Loucy (cell line): Measurements from ENCODE around the gene TTC7B.

Experiments used
- H2AFZ ChIP-seq: fragments of 200-600 bp; sonication (generic); 2 replicates; pipeline ENCODE4 v1.6.0; 2016; ENCODE audit warnings: antibody characterized with exemption, mild to moderate bottlenecking, low read length, moderate library complexity
- H3F3A ChIP-seq: fragments of 200-600 bp; 2 replicates; pipeline ENCODE4 v1.6.0; 2016; ENCODE audit warnings: antibody characterized with exemption, low read depth, mild to moderate bottlenecking
- H3K27me3 ChIP-seq: fragments of 200-600 bp; sonication (generic); 2 replicates; pipeline ENCODE4 v1.6.1; 2014; ENCODE audit warnings: low read length, mild to moderate bottlenecking; ENCODE audit not compliant: insufficient read depth, poor library complexity, severe bottlenecking
- H3K36me3 ChIP-seq: fragments of 200-600 bp; sonication (generic); 2 replicates; pipeline ENCODE4 v1.6.1; 2016; ENCODE audit warnings: low read length; ENCODE audit not compliant: insufficient read depth
- H3K4me1 ChIP-seq: fragments of 200-600 bp; sonication (generic); 2 replicates; pipeline ENCODE4 v1.5.1; 2014; ENCODE audit warnings: low read length, mild to moderate bottlenecking; ENCODE audit not compliant: insufficient read depth, poor library complexity, severe bottlenecking
- H3K4me2 ChIP-seq: fragments of 200-600 bp; sonication (generic); 2 replicates; pipeline ENCODE4 v1.6.0; 2014; ENCODE audit warnings: antibody characterized with exemption, low read length, low read depth, mild to moderate bottlenecking; ENCODE audit not compliant: poor library complexity, severe bottlenecking
- H3K4me3 ChIP-seq: fragments of 200-600 bp; sonication (generic); 2 replicates; pipeline ENCODE4 v1.5.1; 2014; ENCODE audit warnings: low read length, mild to moderate bottlenecking, mixed read lengths; ENCODE audit not compliant: poor library complexity, severe bottlenecking
- H3K79me2 ChIP-seq: fragments of 200-600 bp; sonication (generic); 2 replicates; pipeline ENCODE4 v1.6.1; 2014; ENCODE audit warnings: low read length; ENCODE audit not compliant: insufficient read depth
- H3K9ac ChIP-seq: fragments of 200-600 bp; sonication (generic); 2 replicates; pipeline ENCODE4 v1.6.0; 2014; ENCODE audit warnings: mild to moderate bottlenecking, low read depth, low read length, moderate library complexity; ENCODE audit not compliant: poor library complexity, severe bottlenecking
- H3K9me2 ChIP-seq: fragments of 200-600 bp; sonication (generic); replicated peaks from 2 replicates; pipeline ENCODE4 v1.6.1; 2016; ENCODE audit warnings: low read depth, low read length, mixed read lengths
- H3K9me3 ChIP-seq: fragments of 200-600 bp; sonication (generic); 2 replicates; pipeline ENCODE4 v1.6.1; 2014; ENCODE audit warnings: mild to moderate bottlenecking, antibody characterized with exemption, low read length, low read depth; ENCODE audit not compliant: insufficient read depth
- H4K20me1 ChIP-seq: fragments of 200-600 bp; sonication (generic); 2 replicates; pipeline ENCODE4 v1.6.0; 2014; ENCODE audit warnings: antibody characterized with exemption, low read length, mild to moderate bottlenecking; ENCODE audit not compliant: insufficient read depth, poor library complexity, severe bottlenecking
- EZH2phosphoT487 ChIP-seq: fragments of 200-600 bp; IDR thresholded peaks from 2 replicates; pipeline ENCODE4 v1.6.1; 2018; ENCODE audit warnings: antibody characterized with exemption, mild to moderate bottlenecking, moderate library complexity, borderline replicate concordance
- TF ChIP-seq, protein P1 (sequence below): fragments of 200-600 bp; sonication (generic); conservative IDR thresholded peaks from 2 replicates; pipeline ENCODE4 v1.5.1; 2014; ENCODE audit warnings: mild to moderate bottlenecking, antibody characterized with exemption, low read length

The TTC7B gene

DNA sequence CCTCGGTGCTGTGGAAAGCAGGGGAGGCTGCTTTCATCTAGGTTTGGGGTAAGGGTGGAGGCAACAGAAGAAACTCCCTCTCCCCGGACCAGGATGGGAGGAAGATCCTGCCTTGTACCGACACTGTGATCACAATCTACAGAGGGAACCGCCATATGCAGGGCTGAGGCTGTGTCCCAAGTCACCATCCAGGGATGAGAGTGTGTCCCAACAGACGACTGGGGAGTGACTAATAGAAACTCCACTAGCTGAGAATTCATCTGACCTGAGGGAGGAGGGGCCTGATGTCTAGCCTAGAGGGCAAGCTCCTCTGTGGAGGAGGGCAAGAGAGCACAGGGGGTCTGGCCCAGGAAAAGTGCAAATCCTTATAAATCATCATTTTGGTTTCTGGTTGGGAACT, 247.0 kb downstream of the TTC7B start:
- Histone ChIP-seq H3K4me2 (no peak overlapping the region), H3K4me3 (no peak overlapping the region), H3F3A (no peaks in the 10 kb centered on the region), H3K9me2 (no peaks in the 10 kb centered on the region), H4K20me1 (no peaks in the 10 kb centered on the region), H3K27me3 (no peaks in the 10 kb centered on the region), H2AFZ (no peak overlapping the region), H3K79me2 (no peaks in the 10 kb centered on the region), H3K4me1 (no peaks in the 10 kb centered on the region), H3K9ac (no peak overlapping the region), H3K9me3 (no peaks in the 10 kb centered on the region), H3K36me3 (no peaks in the 10 kb centered on the region; the same call in 1 of the 2 replicates)
- TF ChIP-seq, protein P1, sequence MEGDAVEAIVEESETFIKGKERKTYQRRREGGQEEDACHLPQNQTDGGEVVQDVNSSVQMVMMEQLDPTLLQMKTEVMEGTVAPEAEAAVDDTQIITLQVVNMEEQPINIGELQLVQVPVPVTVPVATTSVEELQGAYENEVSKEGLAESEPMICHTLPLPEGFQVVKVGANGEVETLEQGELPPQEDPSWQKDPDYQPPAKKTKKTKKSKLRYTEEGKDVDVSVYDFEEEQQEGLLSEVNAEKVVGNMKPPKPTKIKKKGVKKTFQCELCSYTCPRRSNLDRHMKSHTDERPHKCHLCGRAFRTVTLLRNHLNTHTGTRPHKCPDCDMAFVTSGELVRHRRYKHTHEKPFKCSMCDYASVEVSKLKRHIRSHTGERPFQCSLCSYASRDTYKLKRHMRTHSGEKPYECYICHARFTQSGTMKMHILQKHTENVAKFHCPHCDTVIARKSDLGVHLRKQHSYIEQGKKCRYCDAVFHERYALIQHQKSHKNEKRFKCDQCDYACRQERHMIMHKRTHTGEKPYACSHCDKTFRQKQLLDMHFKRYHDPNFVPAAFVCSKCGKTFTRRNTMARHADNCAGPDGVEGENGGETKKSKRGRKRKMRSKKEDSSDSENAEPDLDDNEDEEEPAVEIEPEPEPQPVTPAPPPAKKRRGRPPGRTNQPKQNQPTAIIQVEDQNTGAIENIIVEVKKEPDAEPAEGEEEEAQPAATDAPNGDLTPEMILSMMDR = no peak
- no peak for TF ChIP-seq EZH2phosphoT487

DNA sequence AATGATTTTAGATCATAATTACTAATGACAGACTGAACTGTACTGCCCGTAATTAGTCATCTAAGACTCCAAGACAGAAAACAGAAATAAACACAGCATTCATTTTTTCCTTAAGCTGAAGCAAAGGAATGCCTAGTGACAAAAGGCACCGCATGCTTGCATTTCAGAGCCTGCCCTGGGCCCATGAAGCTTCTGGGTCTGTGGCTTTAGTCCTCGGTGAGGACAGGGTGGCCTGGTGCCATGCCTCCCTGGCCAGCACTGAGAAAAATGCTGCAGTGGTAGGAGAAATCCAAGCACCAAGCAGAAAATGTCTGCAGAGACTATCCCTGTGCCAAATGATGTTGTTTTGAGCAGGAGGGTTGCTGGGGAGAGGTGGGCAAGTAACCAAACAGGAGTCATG, 247.8 kb downstream of the TTC7B start:
- Histone ChIP-seq H3K36me3 (no peaks in the 10 kb centered on the region; the same call in 1 of the 2 replicates), H3K79me2 (no peaks in the 10 kb centered on the region), H3K9me2 (no peaks in the 10 kb centered on the region), H4K20me1 (no peaks in the 10 kb centered on the region), H3K4me1 (no peaks in the 10 kb centered on the region), H3K9me3 (no peaks in the 10 kb centered on the region), H3K27me3 (no peaks in the 10 kb centered on the region), H3K9ac (no peak overlapping the region), H2AFZ (no peak overlapping the region), H3K4me2 (no peak overlapping the region), H3F3A (no peaks in the 10 kb centered on the region), H3K4me3 (no peak overlapping the region)
- TF ChIP-seq, protein P1 = no peak
- no peak for TF ChIP-seq EZH2phosphoT487

DNA sequence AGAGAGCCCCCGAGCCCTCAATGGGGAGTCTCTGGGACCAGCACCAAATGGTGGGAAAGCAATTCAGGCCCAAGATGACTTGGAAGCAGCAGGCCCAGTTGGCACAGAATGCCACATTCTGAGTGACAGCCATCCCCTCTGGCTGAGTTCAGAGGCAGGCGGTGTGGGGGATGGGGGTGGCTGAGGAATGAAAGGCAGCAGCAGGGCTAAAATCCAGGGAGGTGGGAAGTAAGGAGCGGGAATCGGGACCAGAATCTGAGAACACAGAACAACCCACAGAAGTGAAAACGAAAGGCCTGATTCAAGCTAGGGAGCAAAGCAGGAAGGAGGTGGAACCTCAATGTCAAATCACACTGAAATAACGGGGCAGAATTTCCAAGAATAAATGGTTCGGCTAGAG, 248.2 kb downstream of the TTC7B start:
- TF ChIP-seq, protein P1 = no peak
- no peak for TF ChIP-seq EZH2phosphoT487
- no peaks in the 10 kb centered on the region for H3K9me2 ChIP-seq
- H4K20me1 ChIP-seq = no peaks in the 10 kb centered on the region

More for the DNA sequence above, 248.2 kb downstream of the TTC7B start:
- Histone ChIP-seq H3K9me3 (no peaks in the 10 kb centered on the region), H3F3A (no peaks in the 10 kb centered on the region), H3K4me1 (no peaks in the 10 kb centered on the region), H3K79me2 (no peaks in the 10 kb centered on the region), H2AFZ (no peak overlapping the region), H3K36me3 (no peaks in the 10 kb centered on the region; the same call in 1 of the 2 replicates), H3K27me3 (no peaks in the 10 kb centered on the region), H3K4me2 (no peak overlapping the region), H3K4me3 (no peak overlapping the region), H3K9ac (no peak overlapping the region)
